HG03196 (cell line): ENCODE measurements around the gene LCE3E.

Experiments used
- ATAC-seq: cut with Tn5 transposase; IDR thresholded peaks from one replicate; pipeline ENCODE4 v1.9.1; 2021; ENCODE audit not compliant: unreplicated experiment

Gene LCE3E

GRCh38 chr1:152517237-152517811 lies 49.3 kb downstream of the LCE3E start:
- no peak for ATAC-seq

DNA sequence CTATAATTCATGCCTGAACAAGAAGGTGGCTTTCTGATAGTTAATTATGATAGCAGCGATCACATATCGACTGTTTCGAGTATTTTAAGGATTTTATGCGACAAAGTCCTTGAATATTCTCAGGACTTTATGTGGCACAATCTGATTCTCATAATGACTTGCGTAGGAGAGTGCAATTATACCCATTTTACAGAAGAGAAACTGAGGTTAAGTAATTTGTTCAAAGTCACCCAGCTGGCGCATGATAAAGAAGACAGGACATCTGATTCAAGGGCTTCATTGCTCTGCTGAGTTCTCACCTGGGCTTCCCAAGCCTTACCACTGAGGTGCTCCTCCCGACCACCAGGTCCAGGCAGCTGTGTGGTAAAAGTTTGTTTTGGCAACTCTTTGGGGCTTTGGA lies 50.5 kb downstream of the LCE3E start:
- ATAC-seq, result no peak
